Stimulated activated CD4-positive, alpha-beta T cell treated with anti-CD3 and anti-CD28 coated beads, Interleukin-1b, Interleukin-23, amount 100 ng/mL, for 48 hours (primary cell): ENCODE measurements around the gene ZEB2.

ENCODE experiments used
- DNase-seq: peaks from one replicate; pipeline ENCODE4 v3.0.0-alpha.2; 2020

Gene ZEB2

GRCh38 chr2:144446136-144446535, 73.8 kb downstream of the ZEB2 start:
- no peak for DNase-seq

- DNase-seq: no peak
Measured at GRCh38 chr2:144445196-144445595, 74.7 kb downstream of the ZEB2 start.

- DNase-seq: no peak
Measured at GRCh38 chr2:144443837-144444817, 75.8 kb downstream of the ZEB2 start.

- DNase-seq: no peak
Measured at GRCh38 chr2:144441711-144442141, 78.2 kb downstream of the ZEB2 start.

- no peak for DNase-seq
Measured at GRCh38 chr2:144439993-144440392, 79.9 kb downstream of the ZEB2 start.

GRCh38 chr2:144438801-144439631, 80.9 kb downstream of the ZEB2 start:
- DNase-seq: no peak

- no peak for DNase-seq
Measured at GRCh38 chr2:144437636-144438035, 82.3 kb downstream of the ZEB2 start.

- DNase-seq: no peak
Measured at GRCh38 chr2:144434425-144435222, 85.3 kb downstream of the ZEB2 start.

GRCh38 chr2:144432921-144433320, 87.0 kb downstream of the ZEB2 start:
- no peak for DNase-seq

- DNase-seq: no peak
Measured at GRCh38 chr2:144431998-144432397, 87.9 kb downstream of the ZEB2 start.

GRCh38 chr2:144431392-144431783, 88.5 kb downstream of the ZEB2 start:
- DNase-seq: no peak

- no peak for DNase-seq
Measured at GRCh38 chr2:144430722-144431391, 89.1 kb downstream of the ZEB2 start.

- no peak for DNase-seq
Measured at GRCh38 chr2:144429396-144430112, 90.4 kb downstream of the ZEB2 start.

- DNase-seq: no peak
Measured at GRCh38 chr2:144426981-144427479, 92.9 kb downstream of the ZEB2 start.

- DNase-seq: no peak
Measured at GRCh38 chr2:144426355-144426754, 93.6 kb downstream of the ZEB2 start.

- peak; percentile 31 for DNase-seq
Measured at GRCh38 chr2:144424559-144425240, 95.2 kb downstream of the ZEB2 start.

GRCh38 chr2:144421606-144422510, 98.1 kb downstream of the ZEB2 start:
- no peak for DNase-seq

- DNase-seq: no peak
Measured at GRCh38 chr2:144419218-144419617, 100.7 kb downstream of the ZEB2 start.

- DNase-seq: no peak
Measured at GRCh38 chr2:144415386-144415785, 104.5 kb downstream of the ZEB2 start.
